DND-41 (cell line): ENCODE results near the gene PPP2R2B.

Experiments used
- ATAC-seq: fragments of 200-7000 bp; cut with Tn5 transposase; 3 replicates; pipeline ENCODE4 v1.9.1; 2021; ENCODE audit warnings: low read depth; ENCODE audit not compliant: insufficient read depth
- DNase-seq: peaks from one replicate; pipeline ENCODE4 v3.0.0-alpha.2; 2020
- H2AFZ ChIP-seq: 2 replicates; pipeline ENCODE4 v1.6.0; 2012; ENCODE audit warnings: low read depth, low read length
- H3K27ac ChIP-seq: 2 replicates; pipeline ENCODE4 v1.5.1; 2012; ENCODE audit warnings: low read length, inconsistent platforms
- H3K27me3 ChIP-seq: fragments of 200-600 bp; sonication (generic); 2 replicates; pipeline ENCODE4 v1.6.0; 2012; ENCODE audit warnings: low read length, mild to moderate bottlenecking, inconsistent platforms; ENCODE audit not compliant: insufficient read depth, poor library complexity
- H3K36me3 ChIP-seq: 2 replicates; pipeline ENCODE4 v1.5.1; 2012; ENCODE audit warnings: low read length, inconsistent platforms; ENCODE audit not compliant: insufficient read depth
- H3K4me1 ChIP-seq: 2 replicates; pipeline ENCODE4 v1.5.1; 2012; ENCODE audit warnings: mild to moderate bottlenecking, low read length; ENCODE audit not compliant: insufficient read depth
- H3K4me2 ChIP-seq: 2 replicates; pipeline ENCODE4 v1.6.0; 2012; ENCODE audit warnings: mild to moderate bottlenecking, moderate library complexity, low read length, inconsistent platforms; ENCODE audit not compliant: insufficient read depth
- H3K4me3 ChIP-seq, 2 experiments: fragments of 200-600 bp in 1 of 2; shearing (Covaris generic) in 1 of 2; 2 replicates each; pipeline ENCODE4 v1.5.1; 2012 to 2016; ENCODE audit warnings: inconsistent platforms in 2 of 2, low read length in 2 of 2, mild to moderate bottlenecking in 2 of 2, low read depth in 1 of 2, moderate library complexity in 1 of 2
- H3K79me2 ChIP-seq: 2 replicates; pipeline ENCODE4 v1.6.0; 2012; ENCODE audit warnings: low read length, inconsistent platforms; ENCODE audit not compliant: insufficient read depth
- H3K9ac ChIP-seq: 2 replicates; pipeline ENCODE4 v1.6.0; 2012; ENCODE audit warnings: low read depth, mild to moderate bottlenecking, inconsistent platforms, low read length, moderate library complexity
- H3K9me3 ChIP-seq: 2 replicates; pipeline ENCODE4 v1.5.1; 2012; ENCODE audit warnings: low read length, moderate library complexity, mild to moderate bottlenecking, inconsistent platforms; ENCODE audit not compliant: insufficient read depth, severe bottlenecking
- H4K20me1 ChIP-seq: 2 replicates; pipeline ENCODE4 v1.6.0; 2012; ENCODE audit warnings: low read length; ENCODE audit not compliant: insufficient read depth
- CTCF ChIP-seq: IDR thresholded peaks from 2 replicates; pipeline ENCODE4 v1.5.1; 2012; ENCODE audit warnings: borderline replicate concordance, low read length, moderate library complexity, mild to moderate bottlenecking; ENCODE audit not compliant: poor library complexity, severe bottlenecking; ENCODE audit errors: extremely low read depth
- EZH2 ChIP-seq: IDR thresholded peaks from 3 replicates; pipeline ENCODE4 v1.6.1; 2012; ENCODE audit warnings: borderline replicate concordance, low read depth, mild to moderate bottlenecking, moderate library complexity, low read length, inconsistent platforms; ENCODE audit not compliant: severe bottlenecking

Gene PPP2R2B

GRCh38 chr5:146540414-146540813 lies 338.1 kb downstream of the PPP2R2B start:
- H3K9me3 ChIP-seq = no peaks in the 10 kb centered on the region
- peaks cover 4% of the 10 kb centered on the region for H3K27me3 ChIP-seq
- no peak overlapping the region for H3K4me3 ChIP-seq
- H3K4me1 ChIP-seq = no peaks in the 10 kb centered on the region
- no peaks in the 10 kb centered on the region for H3K36me3 ChIP-seq
- DNase-seq (no peak), ATAC-seq (no peak)
- no peak overlapping the region for H3K27ac ChIP-seq
- no peak overlapping the region for H2AFZ ChIP-seq
- TF ChIP-seq CTCF (no peak), EZH2 (no peak)
- no peak overlapping the region for H3K9ac ChIP-seq
- H3K4me2 ChIP-seq = no peak overlapping the region
- H3K79me2 ChIP-seq = no peaks in the 10 kb centered on the region
- no peaks in the 10 kb centered on the region for H4K20me1 ChIP-seq

GRCh38 chr5:146539973-146540372 lies 338.6 kb downstream of the PPP2R2B start:
- TF ChIP-seq CTCF (no peak), EZH2 (no peak)
- no peak for DNase-seq

GRCh38 chr5:146538432-146538831 lies 340.1 kb downstream of the PPP2R2B start:
- H3K27me3 ChIP-seq = peaks cover 4% of the 10 kb centered on the region
- no peak overlapping the region for H3K27ac ChIP-seq
- DNase-seq (no peak), ATAC-seq (no peak)
- no peaks in the 10 kb centered on the region for H3K4me1 ChIP-seq
- TF ChIP-seq CTCF (no peak), EZH2 (no peak)
- no peaks in the 10 kb centered on the region for H3K79me2 ChIP-seq
- H3K36me3 ChIP-seq = no peaks in the 10 kb centered on the region
- no peak overlapping the region for H3K4me3 ChIP-seq
- H3K4me2 ChIP-seq = no peak overlapping the region
- no peaks in the 10 kb centered on the region for H3K9me3 ChIP-seq
- no peaks in the 10 kb centered on the region for H4K20me1 ChIP-seq
- no peak overlapping the region for H3K9ac ChIP-seq
- no peak overlapping the region for H2AFZ ChIP-seq

More at GRCh38 chr5:146539973-146540372, 338.6 kb downstream of the PPP2R2B start:
- Histone ChIP-seq H3K9me3 (no peaks in the 10 kb centered on the region), H3K27ac (no peak overlapping the region), H3K4me3 (no peak overlapping the region), H3K27me3 (peaks cover 4% of the 10 kb centered on the region), H2AFZ (no peak overlapping the region), H3K36me3 (no peaks in the 10 kb centered on the region), H3K4me1 (no peaks in the 10 kb centered on the region), H3K4me2 (no peak overlapping the region), H3K79me2 (no peaks in the 10 kb centered on the region), H3K9ac (no peak overlapping the region), H4K20me1 (no peaks in the 10 kb centered on the region)
- no peak for ATAC-seq

- ATAC-seq = no peak
- TF ChIP-seq EZH2 (no peak), CTCF (no peak)
- H3K4me3 ChIP-seq = no peak overlapping the region
These were observed 344.7 kb downstream of the PPP2R2B start for GRCh38 chr5:146533882-146534281.

More at GRCh38 chr5:146533882-146534281, 344.7 kb downstream of the PPP2R2B start:
- peaks cover 4% of the 10 kb centered on the region for H3K27me3 ChIP-seq
- no peak overlapping the region for H3K27ac ChIP-seq
- no peaks in the 10 kb centered on the region for H3K9me3 ChIP-seq
- H2AFZ ChIP-seq = no peak overlapping the region
- no peak for DNase-seq
- H3K79me2 ChIP-seq = no peaks in the 10 kb centered on the region
- no peaks in the 10 kb centered on the region for H4K20me1 ChIP-seq
- H3K4me1 ChIP-seq = no peaks in the 10 kb centered on the region
- H3K36me3 ChIP-seq = no peaks in the 10 kb centered on the region
- no peak overlapping the region for H3K4me2 ChIP-seq
- H3K9ac ChIP-seq = no peak overlapping the region
